Stimulated activated naive B cell treated with anti-CD40 and anti-IgM and Interleukin-4, amounts not matched to agents 10 μg/mL and 1 μg/mL and 100 μg/mL, for 72 hours (primary cell): ENCODE measurements around the gene CACUL1.

ENCODE experiments used
- ATAC-seq, 2 donors: fragments of 150-1000 bp; cut with Tn5 transposase; replicated peaks; 2 replicates each; pipeline ENCODE4 v1.10.0; 2021; ENCODE audit warnings: moderate library complexity in 1 of 2
- DNase-seq: peaks from one replicate; pipeline ENCODE4 v3.0.0; 2021
- H3K27ac Mint-ChIP-seq: one replicate; pipeline ENCODE4 v1.8.0; 2022; ENCODE audit warnings: mild to moderate bottlenecking, mixed read lengths
- H3K27me3 Mint-ChIP-seq, 2 donors: one replicate each; pipeline ENCODE4 v1.8.0; 2022; ENCODE audit warnings: mixed read lengths in 2 of 2
- H3K36me3 Mint-ChIP-seq, 2 donors: one replicate each; pipeline ENCODE4 v1.8.0; 2022; ENCODE audit warnings: mixed read lengths in 2 of 2, mild to moderate bottlenecking in 1 of 2
- H3K4me1 Mint-ChIP-seq, 2 donors: one replicate each; pipeline ENCODE4 v1.8.0; 2022; ENCODE audit warnings: mixed read lengths in 2 of 2, mild to moderate bottlenecking in 1 of 2
- H3K4me3 Mint-ChIP-seq, 2 donors: one replicate each; pipeline ENCODE4 v1.8.0; 2022; ENCODE audit warnings: mild to moderate bottlenecking in 2 of 2, mixed read lengths in 2 of 2, moderate library complexity in 1 of 2
- H3K9me3 Mint-ChIP-seq, 2 donors: one replicate each; pipeline ENCODE4 v1.8.0; 2022; ENCODE audit warnings: mixed read lengths in 2 of 2, mild to moderate bottlenecking in 1 of 2

Gene CACUL1

DNA sequence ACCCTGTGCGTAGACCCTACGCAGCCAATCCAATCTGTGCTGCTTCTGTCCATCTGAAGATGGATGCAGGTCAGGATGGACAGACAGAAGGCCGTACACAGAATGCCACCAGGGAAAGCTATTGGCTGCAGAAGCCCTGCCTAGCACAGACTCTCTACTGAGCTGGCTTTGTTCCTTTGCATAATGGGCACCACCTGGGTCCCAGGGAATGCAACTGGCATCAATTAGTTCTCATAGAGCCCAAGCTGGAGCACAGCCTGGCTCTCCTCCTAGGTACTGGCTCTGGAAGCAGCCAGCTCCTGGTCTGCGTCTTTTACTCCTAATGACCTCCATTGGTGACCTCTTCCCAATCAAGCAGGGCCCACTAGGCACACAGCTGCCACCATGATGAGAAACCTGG is 26.8 kb upstream of the CACUL1 start:
- H3K27ac Mint-ChIP-seq, result no peak overlapping the region
- peaks cover 4 to 5% of the 10 kb centered on the region in 2 donors for H3K36me3 Mint-ChIP-seq
- peaks cover 28% of the 10 kb centered on the region in 2 donors for H3K27me3 Mint-ChIP-seq
- H3K9me3 Mint-ChIP-seq, result peaks cover 7 to 12% of the 10 kb centered on the region in 2 donors
- ATAC-seq (no peak), DNase-seq (no peak)
- H3K4me1 Mint-ChIP-seq, result no peaks in the 10 kb centered on the region
- no peak overlapping the region for H3K4me3 Mint-ChIP-seq

DNA sequence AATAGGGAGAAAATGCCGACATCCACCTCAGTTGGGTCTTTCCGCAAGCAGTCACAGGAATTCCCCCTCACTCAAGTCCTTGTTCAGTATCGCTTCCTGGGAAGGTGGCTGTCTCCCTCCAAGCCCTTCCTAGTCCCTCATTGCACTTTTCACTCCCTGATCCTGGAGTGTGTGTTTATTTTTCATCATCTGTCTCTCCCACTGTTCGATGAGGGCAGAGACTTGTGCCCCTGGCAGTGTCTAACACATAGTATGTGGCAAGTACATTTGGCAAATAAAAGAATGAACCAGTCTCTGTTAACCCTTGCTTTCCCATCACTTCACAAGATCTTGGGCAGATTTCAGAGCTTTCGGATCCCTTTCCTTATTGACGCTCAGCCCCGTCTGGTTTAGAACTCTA is 24.0 kb upstream of the CACUL1 start:
- DNase-seq (no peak), ATAC-seq (no peak)
- Mint-ChIP-seq H3K4me3 (no peak overlapping the region), H3K27ac (no peak overlapping the region), H3K27me3 (peaks cover 30 to 31% of the 10 kb centered on the region in 2 donors), H3K4me1 (no peaks in the 10 kb centered on the region), H3K9me3 (peaks cover 8 to 9% of the 10 kb centered on the region in 2 donors), H3K36me3 (peaks cover 4 to 5% of the 10 kb centered on the region in 2 donors)

DNA sequence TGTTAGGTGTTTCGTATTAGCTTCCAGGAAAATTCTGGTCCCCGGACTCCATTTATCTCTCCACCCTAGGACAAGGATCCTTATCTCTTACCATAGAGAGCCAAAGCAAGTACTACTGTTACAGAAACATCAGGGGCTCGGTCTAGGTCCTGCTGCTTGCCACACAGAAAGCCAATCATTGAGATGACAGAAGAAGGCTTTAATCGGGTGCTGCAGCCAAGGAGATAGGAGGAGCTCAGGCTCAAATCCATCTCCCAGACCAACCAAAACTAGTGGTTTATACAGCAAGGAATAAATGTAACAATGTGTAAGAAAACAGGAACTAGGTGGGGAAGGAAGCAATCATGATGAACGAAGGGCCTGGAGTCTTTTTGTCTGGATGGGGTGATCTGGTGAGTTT is 22.2 kb upstream of the CACUL1 start:
- ATAC-seq, result no peak
- peaks cover 8 to 9% of the 10 kb centered on the region in 2 donors for H3K9me3 Mint-ChIP-seq
- peaks cover 31 to 32% of the 10 kb centered on the region in 2 donors for H3K27me3 Mint-ChIP-seq
- no peak overlapping the region for H3K27ac Mint-ChIP-seq
- H3K4me1 Mint-ChIP-seq, result no peaks in the 10 kb centered on the region
- no peak overlapping the region for H3K4me3 Mint-ChIP-seq
- no peak for DNase-seq
- peaks cover 3 to 4% of the 10 kb centered on the region in 2 donors for H3K36me3 Mint-ChIP-seq

DNA sequence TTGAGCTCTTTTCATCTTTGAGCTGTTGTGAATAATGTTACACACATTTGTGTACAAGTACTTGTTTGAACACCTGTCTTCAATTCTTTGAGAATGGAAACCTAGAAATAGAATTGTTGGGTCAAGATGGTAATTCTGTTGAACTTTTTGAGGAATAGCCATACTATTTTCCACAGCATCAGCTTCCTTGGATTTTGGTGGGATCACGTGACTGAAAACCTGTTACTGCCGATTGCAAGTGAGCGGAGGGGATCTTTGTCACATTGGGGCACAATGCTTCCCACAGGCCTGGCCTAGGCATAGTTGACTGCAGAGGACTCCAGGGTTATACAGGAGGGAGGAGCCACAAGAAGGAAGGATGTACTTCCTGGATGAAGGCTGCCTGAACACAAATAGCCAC is 21.3 kb upstream of the CACUL1 start:
- DNase-seq (no peak), ATAC-seq (no peak)
- Mint-ChIP-seq H3K4me1 (no peaks in the 10 kb centered on the region), H3K9me3 (peaks cover 8 to 9% of the 10 kb centered on the region in 2 donors), H3K27ac (no peak overlapping the region), H3K36me3 (peaks cover 3 to 4% of the 10 kb centered on the region in 2 donors), H3K4me3 (no peak overlapping the region), H3K27me3 (peaks cover 26 to 32% of the 10 kb centered on the region in 2 donors)

DNA sequence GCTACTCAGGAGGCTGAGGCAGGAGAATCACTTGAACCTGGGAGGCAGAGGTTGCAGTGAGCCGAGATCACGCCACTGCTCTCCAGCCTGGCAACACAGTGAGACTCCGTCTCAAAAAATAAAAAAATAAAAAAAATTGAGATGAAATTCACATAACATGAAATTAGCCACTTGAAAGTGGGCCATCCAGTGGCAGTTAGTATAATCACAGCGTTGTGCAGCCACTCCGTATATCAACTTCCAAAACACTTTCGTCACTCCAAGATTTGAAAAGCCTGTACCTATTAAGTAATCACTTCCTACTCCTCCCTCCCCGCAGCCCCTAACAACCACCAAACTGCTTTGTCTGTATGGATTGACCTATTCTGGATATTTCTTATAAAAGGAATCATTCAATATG is 20.7 kb upstream of the CACUL1 start:
- H3K27ac Mint-ChIP-seq, result no peak overlapping the region

DNA sequence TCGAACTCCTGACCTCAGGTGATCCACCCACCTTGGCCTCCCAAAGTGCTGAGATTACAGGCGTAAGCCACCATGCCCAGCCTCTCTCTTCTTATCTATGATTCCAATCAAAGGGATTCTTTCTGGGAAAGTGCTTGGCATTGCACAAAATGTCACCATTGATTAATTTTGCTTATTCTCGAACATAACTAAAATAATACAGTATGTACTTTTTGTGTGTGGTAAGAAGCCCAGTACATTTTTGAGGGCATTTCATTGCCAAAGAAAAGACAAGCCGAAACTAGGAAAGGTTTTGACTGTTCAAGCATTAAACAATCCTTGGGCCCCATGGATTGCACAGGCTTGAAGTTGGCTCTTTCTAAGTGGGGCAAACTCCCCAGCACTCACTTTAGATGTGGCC is 18.3 kb upstream of the CACUL1 start:
- Mint-ChIP-seq H3K4me1 (no peaks in the 10 kb centered on the region), H3K27ac (no peak overlapping the region), H3K4me3 (no peak overlapping the region), H3K27me3 (peaks cover 21 to 25% of the 10 kb centered on the region in 2 donors), H3K36me3 (peaks cover 3 to 4% of the 10 kb centered on the region in 2 donors), H3K9me3 (peaks cover 8 to 13% of the 10 kb centered on the region in 2 donors)
- ATAC-seq (no peak), DNase-seq (no peak)

More for the DNA sequence above, 20.7 kb upstream of the CACUL1 start:
- no peak for ATAC-seq
- DNase-seq, result no peak
- Mint-ChIP-seq H3K36me3 (peaks cover 3 to 4% of the 10 kb centered on the region in 2 donors), H3K27me3 (peaks cover 29 to 32% of the 10 kb centered on the region in 2 donors), H3K9me3 (peaks cover 8 to 11% of the 10 kb centered on the region in 2 donors), H3K4me3 (no peak overlapping the region), H3K4me1 (no peaks in the 10 kb centered on the region)

DNA sequence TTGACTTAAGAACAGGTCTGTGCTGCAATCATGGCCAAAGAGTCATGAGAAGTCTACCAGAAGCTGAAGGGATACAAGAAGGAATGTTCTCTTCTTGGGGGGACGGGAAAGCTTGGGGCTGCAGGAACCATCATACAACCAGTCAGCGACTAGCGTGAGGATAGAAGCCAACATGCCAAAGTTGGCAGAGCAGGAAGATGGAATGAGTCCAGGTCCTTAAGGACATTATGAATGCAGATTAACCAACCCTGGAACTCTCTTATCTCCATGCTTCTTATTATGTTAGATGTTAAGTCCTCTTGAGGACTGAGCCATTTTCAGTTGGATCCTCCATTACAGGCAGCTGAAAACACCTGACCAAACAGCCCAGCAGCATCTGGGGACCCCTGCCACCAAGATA is 17.2 kb upstream of the CACUL1 start:
- Mint-ChIP-seq H3K36me3 (peaks cover 0 to 2% of the 10 kb centered on the region in 2 donors), H3K4me1 (no peaks in the 10 kb centered on the region), H3K9me3 (peaks cover 4 to 6% of the 10 kb centered on the region in 2 donors), H3K27me3 (peaks cover 19 to 25% of the 10 kb centered on the region in 2 donors), H3K27ac (no peak overlapping the region), H3K4me3 (no peak overlapping the region)
- DNase-seq (no peak), ATAC-seq (no peak)

DNA sequence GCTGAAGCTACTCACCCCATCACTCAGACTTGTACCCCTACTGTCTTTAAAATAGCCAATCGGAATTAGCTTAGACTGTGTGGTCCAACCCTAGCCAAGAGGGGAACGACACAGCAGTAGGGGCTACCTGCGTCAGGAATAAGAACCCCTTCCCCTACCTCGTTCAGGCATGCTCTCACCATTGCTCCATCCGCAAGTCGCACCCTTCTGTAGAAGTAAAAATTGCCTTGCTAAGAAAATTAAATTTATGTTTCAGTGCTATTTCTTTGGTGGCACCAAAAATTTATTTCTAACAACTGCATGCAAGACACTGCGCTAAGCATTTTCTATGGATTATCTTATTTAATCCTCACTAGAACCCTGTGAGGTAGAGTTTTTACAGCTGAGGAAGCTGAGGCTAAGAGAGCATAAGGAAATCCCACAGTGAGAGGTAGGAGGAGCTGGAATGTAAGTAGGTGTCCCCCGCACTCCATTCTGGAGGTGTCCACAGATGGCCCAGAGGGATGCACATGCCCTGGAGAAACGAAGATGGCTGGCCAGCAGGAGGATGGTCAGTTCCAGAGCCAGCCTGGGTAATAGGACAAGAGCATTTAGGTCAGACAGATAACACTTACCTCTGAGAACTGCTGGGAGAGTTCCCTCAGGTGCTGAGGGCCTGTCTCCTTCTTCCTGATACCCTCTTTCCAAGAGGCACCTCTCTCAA is 15.3 kb upstream of the CACUL1 start:
- Mint-ChIP-seq H3K9me3 (peaks cover 0 to 4% of the 10 kb centered on the region in 2 donors), H3K36me3 (no peaks in the 10 kb centered on the region), H3K27ac (no peak overlapping the region), H3K27me3 (peaks cover 17 to 25% of the 10 kb centered on the region in 2 donors), H3K4me3 (no peak overlapping the region), H3K4me1 (no peaks in the 10 kb centered on the region)
- ATAC-seq (no peak), DNase-seq (no peak)

DNA sequence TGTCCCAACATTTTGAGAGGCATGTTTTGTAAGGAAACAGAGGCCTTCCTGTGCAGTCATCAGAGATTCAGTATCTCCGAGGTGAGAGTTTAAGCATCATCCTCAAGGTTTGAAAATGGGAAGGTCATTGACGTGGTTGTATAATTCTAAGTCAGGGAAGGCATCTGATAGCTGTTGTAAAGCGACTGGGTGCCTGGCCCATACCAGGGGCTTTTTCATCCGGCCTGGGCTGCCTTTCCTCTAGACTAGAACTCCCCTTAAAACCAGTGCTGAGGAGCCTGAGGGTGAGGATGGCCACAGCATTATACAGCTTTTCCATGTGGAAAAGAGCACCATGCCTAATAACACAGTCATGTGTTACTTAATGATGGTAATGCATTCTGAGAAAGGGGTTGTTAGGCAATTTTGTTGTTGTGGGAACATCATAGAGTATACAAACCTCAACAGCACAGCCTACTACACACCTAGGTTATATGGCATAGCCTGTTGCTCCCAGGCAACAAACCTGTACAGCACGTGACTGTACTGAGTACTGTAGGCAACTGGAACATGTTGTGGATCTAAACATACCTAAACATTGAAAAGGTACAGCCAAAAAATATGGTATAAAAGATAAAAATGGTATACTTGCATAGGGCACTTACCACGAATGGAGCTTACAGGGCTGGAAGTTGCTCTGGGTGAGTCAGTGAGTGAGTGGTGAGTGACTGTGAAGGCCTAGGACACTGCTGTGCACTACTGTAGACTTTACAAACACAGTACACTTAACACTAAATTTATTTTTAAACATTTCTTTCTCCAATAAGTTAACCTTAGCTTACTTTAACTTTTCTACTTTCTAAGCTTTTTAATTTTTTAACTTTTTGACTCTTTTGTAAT is 13.5 kb upstream of the CACUL1 start:
- ATAC-seq (no peak), DNase-seq (no peak)
- Mint-ChIP-seq H3K27me3 (peaks cover 6 to 16% of the 10 kb centered on the region in 2 donors), H3K4me1 (no peaks in the 10 kb centered on the region), H3K4me3 (no peak overlapping the region), H3K9me3 (peaks cover 0 to 4% of the 10 kb centered on the region in 2 donors), H3K36me3 (no peaks in the 10 kb centered on the region), H3K27ac (no peak overlapping the region)

GRCh38 chr10:118767297-118768040 is 12.7 kb upstream of the CACUL1 start:
- ATAC-seq (no peak), DNase-seq (no peak)
- Mint-ChIP-seq H3K36me3 (no peaks in the 10 kb centered on the region), H3K9me3 (peaks cover 0 to 4% of the 10 kb centered on the region in 2 donors), H3K27ac (no peak overlapping the region), H3K27me3 (peaks cover 5 to 13% of the 10 kb centered on the region in 2 donors), H3K4me1 (no peaks in the 10 kb centered on the region), H3K4me3 (no peak overlapping the region)

- ATAC-seq (no peak), DNase-seq (no peak)
- Mint-ChIP-seq H3K27ac (no peak overlapping the region), H3K4me3 (no peak overlapping the region), H3K9me3 (no peaks in the 10 kb centered on the region), H3K4me1 (no peaks in the 10 kb centered on the region), H3K27me3 (peaks cover 0 to under 1% of the 10 kb centered on the region in 2 donors), H3K36me3 (no peaks in the 10 kb centered on the region)
These were observed 9.4 kb upstream of the CACUL1 start for GRCh38 chr10:118764195-118764594.

GRCh38 chr10:118763202-118763988 is 8.6 kb upstream of the CACUL1 start:
- ATAC-seq (no peak), DNase-seq (no peak)
- Mint-ChIP-seq H3K4me3 (no peak overlapping the region), H3K36me3 (no peaks in the 10 kb centered on the region), H3K27ac (no peak overlapping the region), H3K27me3 (no peaks in the 10 kb centered on the region), H3K4me1 (no peaks in the 10 kb centered on the region), H3K9me3 (no peaks in the 10 kb centered on the region)

DNA sequence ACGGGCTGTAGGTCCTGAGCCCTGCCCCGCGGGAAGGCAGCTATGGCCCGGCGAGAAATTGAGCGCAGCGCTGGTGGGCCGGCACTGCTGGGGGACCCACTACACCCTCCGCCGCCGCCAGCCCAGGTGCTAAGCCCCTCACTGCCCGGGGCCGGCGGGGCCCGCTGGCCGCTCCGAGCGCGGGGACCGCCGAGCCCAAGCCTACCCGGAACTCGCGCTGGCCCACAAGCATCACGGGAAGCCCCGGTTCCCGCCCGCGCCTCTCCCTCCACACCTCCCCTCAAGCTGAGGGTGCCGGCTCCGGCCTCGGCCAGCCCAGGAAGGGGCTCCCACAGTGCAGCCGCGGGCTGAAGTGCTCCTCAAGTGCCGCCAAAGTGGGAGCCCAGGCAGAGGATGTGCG is 5.5 kb upstream of the CACUL1 start:
- H3K4me1 Mint-ChIP-seq, result peaks cover 7 to 11% of the 10 kb centered on the region in 2 donors
- no peaks in the 10 kb centered on the region for H3K36me3 Mint-ChIP-seq
- ATAC-seq, result no peak
- no peaks in the 10 kb centered on the region for H3K9me3 Mint-ChIP-seq
- H3K4me3 Mint-ChIP-seq, result no peak overlapping the region
- peaks cover 4 to 5% of the 10 kb centered on the region in 2 donors for H3K27me3 Mint-ChIP-seq
- no peak for DNase-seq
- no peak overlapping the region for H3K27ac Mint-ChIP-seq
